CD4-positive, alpha-beta T cell (primary cell): ENCODE data around the gene PIK3C2G. TPM values are rescaled to one million over a fixed set of nuclear protein-coding genes. Genes with fewer than 3 reads are reported as not detected.

Experiments
- ATAC-seq: fragments of 200-7000 bp; cut with Tn5 transposase; one replicate; pipeline ENCODE4 v1.10.0; 2022; ENCODE audit warnings: mild to moderate bottlenecking; ENCODE audit not compliant: poor library complexity
- CTCF ChIA-PET: fragments of 350-600 bp; sonication (Branson Sonifier 250); formaldehyde crosslinking; loops from one replicate; lab custom pipeline; 2021; ENCODE audit warnings: antibody characterized with exemption, inconsistent platforms; lab: Charles Lee
- POLR2A ChIA-PET: fragments of 350-600 bp; sonication (Branson Sonifier 250); formaldehyde crosslinking; loops from one replicate; lab custom pipeline; 2021; ENCODE audit warnings: antibody characterized with exemption, inconsistent platforms; lab: Charles Lee
- DNase-seq, 14 experiments: peaks; one replicate each; pipeline ENCODE4 v3.0.0-alpha.2; 2013 to 2020; ENCODE audit warnings: mixed read lengths in 2 of 14
- H3K27ac ChIP-seq, 2 donors: one replicate each; pipeline versions ENCODE4 v1.5.1 to v1.7.0; 2013; ENCODE audit warnings: low read length in 2 of 2, low read depth in 1 of 2, mild to moderate bottlenecking in 1 of 2
- H3K27me3 ChIP-seq, 2 experiments: 1 replicate in 1 of 2; 2 replicates in 1 of 2; pipeline versions ENCODE4 v1.6.1 to v1.7.0; 2013; ENCODE audit warnings: low read length in 2 of 2, control low read depth in 1 of 2, mild to moderate bottlenecking in 1 of 2, moderate library complexity in 1 of 2; ENCODE audit not compliant: insufficient read depth in 2 of 2, control insufficient read depth in 1 of 2
- H3K36me3 ChIP-seq: one replicate; pipeline ENCODE4 v1.6.1; 2013; ENCODE audit warnings: low read length, control low read depth; ENCODE audit not compliant: insufficient read depth
- H3K4me1 ChIP-seq: one replicate; pipeline ENCODE4 v1.6.1; 2013; ENCODE audit warnings: low read length, control low read depth; ENCODE audit not compliant: insufficient read depth
- H3K4me3 ChIP-seq: one replicate; pipeline ENCODE4 v1.5.1; 2013; ENCODE audit warnings: mild to moderate bottlenecking, low read length, moderate library complexity
- H3K9me3 ChIP-seq, 2 experiments: 1 replicate in 1 of 2; 2 replicates in 1 of 2; pipeline versions ENCODE4 v1.6.1 to v1.7.0; 2013; ENCODE audit warnings: low read length in 2 of 2, mild to moderate bottlenecking in 2 of 2, control low read depth in 1 of 2, moderate library complexity in 1 of 2; ENCODE audit not compliant: control insufficient read depth in 1 of 2, insufficient read depth in 1 of 2
- H3K27ac Mint-ChIP-seq: one replicate; pipeline ENCODE4 v1.8.0; 2020; ENCODE audit warnings: mixed read lengths
- H3K27me3 Mint-ChIP-seq: one replicate; pipeline ENCODE4 v1.8.0; 2021; ENCODE audit warnings: mixed read lengths
- H3K36me3 Mint-ChIP-seq: one replicate; pipeline ENCODE4 v1.8.0; 2021; ENCODE audit warnings: low read depth, mixed read lengths
- H3K4me1 Mint-ChIP-seq: one replicate; pipeline ENCODE4 v1.8.0; 2021; ENCODE audit warnings: low read depth, mixed read lengths
- H3K4me3 Mint-ChIP-seq: one replicate; pipeline ENCODE4 v1.8.0; 2020; ENCODE audit warnings: mild to moderate bottlenecking, mixed read lengths
- H3K9me3 Mint-ChIP-seq: one replicate; pipeline ENCODE4 v1.8.0; 2020; ENCODE audit warnings: mixed read lengths
- intact Hi-C, 2 experiments: fragments of 100-400 bp; cut with DNase I in 1 of 2; cut with micrococcal nuclease in 1 of 2; formaldehyde crosslinking; loops; one replicate each; pipeline versions ENCODE4 v1.15.1 to v1.9.0; 2023 to 2025; cut with DNase I, micrococcal nuclease
- total RNA-seq, 174 experiments: library from RNA in 2 of 174; stranded (reverse) in 2 of 174; gene quantifications; one replicate each; pipeline ENCODE4 v1.2.3 and lab custom pipeline; 2021 to 2026
- TF ChIP-seq, protein P1 (sequence below): fragments of 200-600 bp; IDR thresholded peaks from one replicate; pipeline ENCODE4 v1.8.0; 2022; ENCODE audit warnings: antibody characterized with exemption, mild to moderate bottlenecking

Gene PIK3C2G
- total RNA-seq, 2 experiments from 2014 or later, result not detected

DNA sequence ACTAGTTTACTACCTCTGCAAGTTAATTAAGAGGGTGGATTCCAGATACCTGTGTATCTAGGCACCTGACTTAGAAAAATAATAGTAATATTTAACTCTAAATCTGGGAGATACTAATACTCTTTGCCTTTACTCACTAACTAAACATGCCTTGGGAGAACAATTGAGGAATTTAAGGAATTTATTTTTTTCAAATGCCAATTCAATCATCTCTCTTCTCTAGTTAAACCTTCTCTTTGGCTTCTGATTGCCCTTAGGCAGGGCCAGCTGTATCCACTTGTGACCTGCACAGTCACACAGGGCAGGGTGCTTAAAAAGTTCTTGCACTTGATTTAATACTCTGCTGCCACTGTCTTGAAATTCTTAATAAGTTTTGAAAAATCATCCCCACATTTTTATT, 334.1 kb downstream of the PIK3C2G start:
- Mint-ChIP-seq H3K9me3 (peaks cover under 1% of the 10 kb centered on the region), H3K4me3 (no peak overlapping the region), H3K27me3 (no peaks in the 10 kb centered on the region), H3K4me1 (no peaks in the 10 kb centered on the region), H3K27ac (no peak overlapping the region), H3K36me3 (no peaks in the 10 kb centered on the region)
- Histone ChIP-seq H3K27me3 (no peaks in the 10 kb centered on the region), H3K27ac (no peak overlapping the region), H3K4me3 (no peak overlapping the region), H3K9me3 (no peaks in the 10 kb centered on the region), H3K36me3 (no peaks in the 10 kb centered on the region), H3K4me1 (no peaks in the 10 kb centered on the region)
- POLR2A ChIA-PET, result no interaction called here
- intact Hi-C loops, result no loop called here
- CTCF ChIA-PET, result no interaction called here
- ATAC-seq, result no peak
- TF ChIP-seq, protein P1, sequence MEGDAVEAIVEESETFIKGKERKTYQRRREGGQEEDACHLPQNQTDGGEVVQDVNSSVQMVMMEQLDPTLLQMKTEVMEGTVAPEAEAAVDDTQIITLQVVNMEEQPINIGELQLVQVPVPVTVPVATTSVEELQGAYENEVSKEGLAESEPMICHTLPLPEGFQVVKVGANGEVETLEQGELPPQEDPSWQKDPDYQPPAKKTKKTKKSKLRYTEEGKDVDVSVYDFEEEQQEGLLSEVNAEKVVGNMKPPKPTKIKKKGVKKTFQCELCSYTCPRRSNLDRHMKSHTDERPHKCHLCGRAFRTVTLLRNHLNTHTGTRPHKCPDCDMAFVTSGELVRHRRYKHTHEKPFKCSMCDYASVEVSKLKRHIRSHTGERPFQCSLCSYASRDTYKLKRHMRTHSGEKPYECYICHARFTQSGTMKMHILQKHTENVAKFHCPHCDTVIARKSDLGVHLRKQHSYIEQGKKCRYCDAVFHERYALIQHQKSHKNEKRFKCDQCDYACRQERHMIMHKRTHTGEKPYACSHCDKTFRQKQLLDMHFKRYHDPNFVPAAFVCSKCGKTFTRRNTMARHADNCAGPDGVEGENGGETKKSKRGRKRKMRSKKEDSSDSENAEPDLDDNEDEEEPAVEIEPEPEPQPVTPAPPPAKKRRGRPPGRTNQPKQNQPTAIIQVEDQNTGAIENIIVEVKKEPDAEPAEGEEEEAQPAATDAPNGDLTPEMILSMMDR, result no peak
- DNase-seq, result no peak

DNA sequence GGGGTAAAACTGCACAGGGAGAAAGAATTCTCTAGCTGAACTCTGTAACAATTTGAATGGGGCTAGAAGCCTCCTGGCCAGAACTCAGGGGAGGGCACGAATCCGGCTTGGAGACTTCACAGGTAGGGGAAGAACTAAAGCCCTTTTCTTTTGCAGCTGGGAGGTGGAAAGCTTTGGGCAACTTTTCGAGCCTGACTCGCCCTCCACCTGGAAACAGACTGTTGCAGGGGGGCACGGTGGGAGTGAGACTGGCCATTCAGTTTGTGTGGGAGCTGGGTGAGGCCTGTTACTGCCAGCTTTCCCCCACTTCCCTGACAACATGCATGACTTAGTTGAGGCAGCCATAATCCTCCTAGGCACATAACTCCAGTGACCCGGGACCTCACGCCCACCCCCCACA, 340.6 kb downstream of the PIK3C2G start:
- no peaks in the 10 kb centered on the region for H3K27me3 Mint-ChIP-seq
- Histone ChIP-seq H3K36me3 (no peaks in the 10 kb centered on the region), H3K4me1 (no peaks in the 10 kb centered on the region), H3K27me3 (no peaks in the 10 kb centered on the region), H3K9me3 (peaks cover 0 to 7% of the 10 kb centered on the region in 2 experiments), H3K4me3 (no peak overlapping the region), H3K27ac (no peak overlapping the region)
- ATAC-seq, result no peak
- H3K4me1 Mint-ChIP-seq, result no peaks in the 10 kb centered on the region
- intact Hi-C loops, result no loop called here
- no peak overlapping the region for H3K27ac Mint-ChIP-seq
- no peaks in the 10 kb centered on the region for H3K36me3 Mint-ChIP-seq
- peaks cover 5% of the 10 kb centered on the region for H3K9me3 Mint-ChIP-seq
- POLR2A ChIA-PET, result no interaction called here
- no peak for DNase-seq
- TF ChIP-seq, protein P1, result no peak
- CTCF ChIA-PET, result no interaction called here
- no peak overlapping the region for H3K4me3 Mint-ChIP-seq

DNA sequence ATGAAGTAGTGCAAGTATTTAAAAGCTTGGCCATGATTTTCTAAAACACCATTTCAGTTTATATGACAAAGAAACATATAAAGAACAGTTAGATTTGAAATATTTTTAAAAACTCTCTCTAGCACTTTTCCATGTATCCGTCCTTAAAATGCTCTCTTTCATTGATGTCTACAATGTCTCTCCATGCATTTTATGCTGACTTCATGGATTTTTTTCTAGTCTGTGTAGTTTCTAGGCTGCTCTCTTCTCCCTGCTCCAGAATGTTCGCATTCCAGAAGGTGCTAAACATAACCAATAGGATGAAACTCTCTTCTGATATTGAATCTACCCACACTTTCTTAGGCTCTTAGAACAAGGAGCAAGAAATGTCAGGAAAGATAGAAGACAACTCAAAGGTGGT, 351.7 kb downstream of the PIK3C2G start:
- DNase-seq, result no peak
- TF ChIP-seq, protein P1, result no peak
- no peaks in the 10 kb centered on the region for H3K9me3 ChIP-seq
- Mint-ChIP-seq H3K4me3 (no peak overlapping the region), H3K9me3 (peaks cover 14% of the 10 kb centered on the region), H3K36me3 (no peaks in the 10 kb centered on the region), H3K27me3 (no peaks in the 10 kb centered on the region), H3K4me1 (no peaks in the 10 kb centered on the region), H3K27ac (no peak overlapping the region)
- ChIA-PET CTCF (no interaction called here), POLR2A (no interaction called here)
- no peak for ATAC-seq
- H3K27me3 ChIP-seq, result no peaks in the 10 kb centered on the region
- H3K4me1 ChIP-seq, result no peaks in the 10 kb centered on the region
- H3K27ac ChIP-seq, result no peak overlapping the region
- no peaks in the 10 kb centered on the region for H3K36me3 ChIP-seq
- no peak overlapping the region for H3K4me3 ChIP-seq
- intact Hi-C loops, result no loop called here
